Cortex of kidney (tissue), 1 donor: ENCODE results near the gene ASB3.
"Not testable (repeated sequence)": the region's sequence is repeated elsewhere in the genome, so short reads cannot be mapped to it uniquely, and the experiment has no call there.

Experiments
- DNase-seq: peaks from one replicate; lab custom pipeline; 2025; lab: John Stamatoyannopoulos, UW

Gene ASB3

DNA sequence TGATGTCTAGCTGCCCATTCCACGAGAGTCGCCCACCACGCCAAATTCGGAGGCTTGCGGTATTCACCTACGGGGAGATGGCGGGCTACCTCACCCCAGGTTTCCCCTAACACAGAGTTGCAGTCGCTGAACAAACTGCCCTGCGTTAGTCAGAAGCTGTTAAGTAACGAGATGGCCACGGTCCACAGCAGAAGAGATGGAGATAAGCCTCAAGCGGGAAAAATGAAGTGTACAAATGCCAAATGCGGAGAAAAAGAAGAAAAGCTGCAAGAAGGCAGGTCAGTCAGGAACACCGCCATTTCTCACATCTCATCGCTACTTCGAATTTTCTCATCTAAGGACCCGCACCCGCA lies 425 bp downstream of the ASB3 start:
- DNase-seq: no peak

DNA sequence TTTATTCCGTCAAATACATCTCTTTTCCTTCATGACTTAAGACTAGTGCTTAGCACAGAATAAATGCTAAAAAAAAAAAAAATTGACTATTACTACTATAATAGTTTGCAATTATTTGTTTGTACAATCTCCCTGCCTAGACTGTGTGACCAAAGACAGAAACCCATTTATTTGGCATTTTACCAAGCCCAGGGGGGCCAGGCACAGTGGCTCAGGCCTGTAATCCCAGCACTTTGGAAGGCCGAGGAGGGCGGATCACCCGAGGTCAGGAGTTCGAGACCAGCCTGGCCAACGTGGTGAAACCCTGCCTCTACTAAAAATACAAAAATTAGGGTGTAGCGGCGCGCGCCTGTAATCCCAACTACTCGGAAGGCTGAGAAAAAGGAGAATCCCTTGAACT lies 1.4 kb downstream of the ASB3 start:
- DNase-seq: no peak

DNA sequence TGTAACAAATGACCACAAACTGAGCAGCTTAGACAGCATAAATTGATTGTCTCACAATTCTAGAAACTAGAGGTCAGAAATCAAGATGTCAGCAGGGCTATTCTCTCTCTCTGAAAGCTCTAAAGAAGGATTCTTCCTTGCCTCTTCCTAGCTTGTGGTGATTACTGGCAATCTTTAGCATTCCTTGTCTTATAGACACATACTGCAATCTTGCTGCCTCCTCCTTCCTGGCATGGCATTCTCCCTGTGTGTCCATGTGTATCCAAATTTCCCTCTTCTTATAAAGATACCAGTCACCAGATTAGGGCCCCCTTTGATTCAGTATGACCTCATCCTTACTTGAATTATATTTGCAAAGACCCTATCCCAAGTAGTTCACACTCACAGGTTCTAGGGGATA lies 2.3 kb downstream of the ASB3 start:
- no peak for DNase-seq

DNA sequence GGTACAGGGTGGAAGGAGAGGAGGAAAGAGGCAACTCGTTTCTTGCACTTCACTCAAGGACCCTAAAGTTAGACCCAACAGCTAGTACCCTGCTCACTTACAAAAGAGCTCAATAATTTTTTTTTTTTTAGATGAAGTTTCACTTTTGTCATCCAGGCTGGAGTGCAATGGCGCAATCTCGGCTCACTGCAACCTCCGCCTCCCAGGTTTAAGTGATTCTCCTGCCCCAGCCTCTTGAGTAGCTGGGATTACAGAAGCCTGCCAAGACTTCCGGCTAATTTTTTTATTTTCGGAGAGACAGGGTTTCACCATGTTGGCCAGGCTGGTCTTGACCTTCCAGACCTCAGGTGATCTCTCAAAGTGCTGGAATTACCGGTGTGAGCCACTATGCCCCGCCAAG lies 4.1 kb downstream of the ASB3 start:
- no peak for DNase-seq

DNA sequence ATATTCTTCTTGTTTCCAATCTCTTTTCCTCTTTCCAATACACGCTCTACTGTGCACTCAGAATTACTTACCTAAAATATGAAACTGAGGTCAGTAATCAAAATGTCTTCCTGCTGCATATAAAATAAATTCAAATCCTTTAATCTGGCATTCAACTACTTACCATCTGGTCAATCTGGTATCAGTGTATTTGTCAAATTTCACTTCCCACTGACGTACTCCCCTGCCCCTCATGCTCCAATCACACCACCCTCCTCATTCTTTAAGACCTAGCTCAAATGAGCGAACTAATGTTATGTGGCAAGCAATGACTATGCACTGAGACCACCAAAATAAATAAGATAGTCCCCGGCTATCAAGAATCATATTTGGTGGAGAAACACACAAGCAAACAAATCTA lies 6.7 kb downstream of the ASB3 start:
- no peak for DNase-seq

DNA sequence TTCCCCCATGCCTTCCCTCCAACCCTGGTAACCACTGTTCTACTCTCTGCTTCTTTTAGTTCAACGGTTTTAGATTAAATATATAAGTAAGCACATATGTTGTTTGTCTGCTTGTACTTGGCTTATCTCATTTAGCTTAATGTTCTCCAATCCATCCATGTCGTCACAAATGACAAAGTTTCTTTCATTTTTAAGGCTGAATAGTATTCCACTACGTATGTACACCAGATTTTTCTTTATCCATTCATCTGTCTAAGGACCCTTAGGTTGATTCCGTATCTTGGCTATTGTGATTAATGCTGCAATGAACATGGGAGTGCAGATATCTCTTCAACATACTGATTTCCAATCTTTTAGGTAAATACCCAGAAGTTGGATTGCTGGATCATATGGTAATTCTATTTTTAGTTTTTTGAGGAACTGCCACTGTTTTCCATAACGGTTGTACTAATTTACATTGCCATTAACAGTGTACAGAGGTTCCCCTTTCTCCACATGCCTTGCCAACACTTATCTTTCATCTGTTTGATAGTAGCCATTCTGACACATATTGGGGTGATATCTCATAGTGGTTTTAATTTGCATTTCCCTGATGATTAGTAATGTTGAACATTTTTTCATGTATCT lies 8.1 kb downstream of the ASB3 start:
- DNase-seq: no peak

DNA sequence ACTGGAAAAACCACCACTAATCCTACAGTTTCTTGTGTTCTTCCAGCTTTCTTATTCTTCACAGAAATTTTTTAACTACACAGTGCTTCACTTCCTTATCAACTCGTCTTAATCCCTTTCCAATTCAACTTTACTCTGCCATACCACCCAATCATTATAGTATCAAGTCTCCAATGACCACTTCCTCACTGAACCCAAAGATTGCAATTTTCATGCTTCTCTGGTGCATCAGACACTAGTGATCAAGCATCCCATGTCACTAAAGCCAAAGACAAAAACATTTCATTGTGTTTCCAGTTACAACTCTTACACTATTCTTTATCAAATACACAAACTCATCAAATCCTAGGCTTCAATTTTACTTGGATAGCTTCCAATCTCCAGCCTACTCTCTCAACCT lies 9.6 kb downstream of the ASB3 start:
- DNase-seq: no peak

DNA sequence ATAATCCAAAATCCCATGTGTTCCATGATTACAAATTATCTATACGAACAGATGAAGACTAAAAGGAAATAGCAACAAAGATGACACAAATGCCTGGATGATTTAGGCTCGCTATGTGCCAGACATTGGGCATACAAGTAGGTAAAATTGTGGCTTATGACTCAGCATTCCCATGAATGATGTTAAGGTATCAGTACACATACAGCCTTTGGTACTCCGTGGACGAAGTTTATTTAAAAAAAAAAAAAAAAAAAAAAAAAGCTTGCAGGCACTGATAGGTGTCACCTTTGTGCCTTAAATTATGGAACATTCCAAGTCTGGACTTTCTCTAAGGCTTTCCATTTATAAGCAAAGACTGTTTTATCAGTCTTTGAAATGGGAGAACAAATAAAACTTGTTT lies 16.5 kb downstream of the ASB3 start:
- DNase-seq: no peak

DNA sequence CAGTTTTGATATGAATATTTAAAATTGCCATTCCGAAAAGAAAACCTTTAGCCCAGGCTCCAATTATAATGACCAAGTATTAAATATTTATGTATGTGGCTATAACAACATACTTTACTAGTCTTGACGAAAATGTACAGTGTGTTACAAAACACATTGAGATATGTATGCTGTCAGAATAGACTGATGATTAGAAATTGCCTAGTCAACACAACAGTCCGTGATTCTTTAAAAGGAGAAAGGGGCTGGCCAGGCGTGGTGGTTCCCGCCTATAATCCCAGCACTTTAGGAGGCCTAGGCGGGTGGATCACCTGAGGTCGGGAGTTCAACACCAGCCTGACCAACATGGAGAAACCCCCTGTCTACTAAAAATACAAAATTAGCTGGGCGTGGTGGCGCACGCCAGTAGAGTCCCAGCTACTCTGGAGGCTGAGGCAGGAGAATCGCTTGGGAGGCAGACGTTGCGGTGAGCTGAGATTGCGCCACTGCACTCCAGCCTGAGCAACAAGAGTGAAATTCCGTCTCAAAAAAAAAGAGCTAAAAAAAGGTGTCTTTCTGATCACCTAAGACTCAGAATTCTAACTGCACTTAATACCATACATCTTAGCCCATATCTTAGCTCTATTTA lies 17.3 kb downstream of the ASB3 start:
- DNase-seq: no peak

DNA sequence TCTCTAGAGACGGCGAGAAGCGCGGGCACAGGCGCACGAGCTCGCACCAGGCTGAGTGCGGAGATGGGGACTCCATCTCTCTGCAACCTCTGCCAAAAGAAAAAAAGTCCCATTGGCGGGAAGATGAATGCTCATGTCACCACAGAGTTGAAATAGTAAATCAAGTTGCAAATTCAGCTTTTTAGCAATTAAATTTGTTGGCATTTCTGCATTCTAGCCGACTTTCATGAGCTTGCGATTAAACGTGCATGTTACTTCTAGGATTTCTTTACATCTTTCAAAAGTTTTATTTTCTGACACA lies 18.6 kb downstream of the ASB3 start:
- no peak for DNase-seq

DNA sequence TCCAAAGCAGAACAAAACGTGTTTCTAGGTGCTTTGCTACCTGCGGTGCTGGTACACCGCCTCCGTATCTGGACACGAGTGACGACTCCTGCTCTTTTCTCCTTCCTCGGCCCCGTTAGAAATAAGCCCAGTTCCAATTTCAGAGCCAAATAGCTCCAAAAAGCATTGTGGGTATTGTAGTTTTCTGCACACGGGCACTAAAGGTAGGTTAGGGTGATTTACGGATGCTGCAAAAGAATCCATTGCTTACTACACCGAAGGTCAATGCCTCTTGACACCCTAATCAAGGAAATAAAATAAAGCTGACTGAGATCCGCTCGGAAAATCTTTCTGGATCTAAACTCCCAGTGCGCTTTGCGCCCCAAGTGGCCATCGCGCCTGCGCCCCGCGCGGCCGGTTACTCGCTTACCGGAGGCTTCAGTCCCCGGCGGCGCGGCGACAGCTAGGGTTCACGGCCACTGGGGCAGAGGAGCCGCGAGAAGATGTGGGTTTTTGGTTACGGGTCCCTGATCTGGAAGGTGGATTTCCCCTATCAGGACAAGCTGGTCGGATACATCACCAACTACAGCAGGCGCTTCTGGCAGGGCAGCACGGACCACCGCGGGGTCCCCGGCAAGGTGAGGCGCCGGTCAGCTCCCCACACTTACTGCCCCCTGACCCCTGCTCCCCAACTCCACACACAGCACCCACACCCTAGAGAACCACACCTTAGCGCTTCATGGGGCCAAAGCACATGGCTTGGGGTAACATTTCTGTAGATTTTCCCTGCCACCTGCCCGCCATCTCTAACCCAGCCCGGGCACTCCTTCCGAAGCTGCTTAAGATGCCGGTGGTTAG lies 19.1 kb downstream of the ASB3 start, which contains the start of gene CHAC2:
TSS of gene CHAC2 (plus strand) at position 400 of the 837 bp plus-strand sequence. CDS start at position 483, 83 bp downstream.
- peak; percentile 8 for DNase-seq

DNA sequence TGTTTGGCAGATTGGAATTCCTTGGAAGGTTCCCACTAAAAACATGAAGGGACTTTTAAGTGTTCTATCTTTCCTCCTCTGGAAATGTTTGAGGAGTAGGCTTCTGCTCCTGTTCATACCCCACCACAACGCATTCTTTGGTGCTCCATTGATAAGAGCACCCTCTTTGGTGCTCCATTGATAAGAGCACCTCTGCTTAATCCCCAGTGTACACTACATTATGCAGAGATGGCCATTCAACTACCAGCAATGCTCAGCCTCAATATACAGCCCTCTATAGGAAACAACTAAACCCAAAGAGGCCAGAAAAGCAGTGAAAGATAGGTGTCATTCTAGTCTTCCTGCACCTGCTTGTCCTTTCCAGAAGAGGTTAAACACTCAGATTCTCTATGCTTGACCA lies 21.0 kb downstream of the ASB3 start:
- DNase-seq: no peak

DNA sequence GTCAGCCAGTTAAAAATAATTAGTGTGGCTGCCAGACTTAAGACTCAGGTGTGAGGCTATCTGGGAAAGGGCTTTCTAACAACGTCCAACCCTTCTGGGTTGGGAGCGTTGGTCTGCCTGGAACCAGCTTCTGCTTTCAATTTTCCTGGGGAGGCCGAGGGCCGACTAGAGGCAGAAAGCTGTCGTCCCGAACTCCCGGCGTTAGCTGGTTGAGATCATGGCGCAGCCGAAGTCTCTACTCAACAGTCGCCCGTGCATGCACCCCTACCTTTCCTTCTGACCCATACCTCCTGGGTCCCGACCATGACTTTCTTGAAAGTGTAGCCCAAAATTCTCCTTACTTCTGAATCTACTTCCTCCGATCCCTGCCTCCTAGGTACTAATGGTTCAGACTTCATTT lies 29.5 kb downstream of the ASB3 start:
- DNase-seq: not testable (repeated sequence)

DNA sequence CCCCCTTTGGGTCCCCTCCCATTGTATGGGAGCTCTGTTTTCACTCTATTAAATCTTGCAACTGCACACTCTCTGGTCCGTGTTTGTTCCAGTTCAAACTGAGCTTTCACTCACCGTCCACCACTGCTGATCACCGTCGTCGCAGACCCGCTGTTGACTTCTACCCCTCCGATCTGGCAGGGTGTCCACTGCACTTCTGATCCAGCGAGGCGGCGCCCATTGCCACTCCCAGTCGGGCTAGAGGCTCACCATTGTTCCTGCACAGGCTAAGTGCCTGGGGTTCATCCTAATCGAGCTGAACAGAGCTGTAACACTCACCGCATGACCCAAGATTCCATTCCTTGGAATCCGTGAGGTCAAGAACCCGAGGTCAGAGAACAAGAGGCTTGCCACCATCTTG lies 30.1 kb downstream of the ASB3 start:
- DNase-seq: no peak

DNA sequence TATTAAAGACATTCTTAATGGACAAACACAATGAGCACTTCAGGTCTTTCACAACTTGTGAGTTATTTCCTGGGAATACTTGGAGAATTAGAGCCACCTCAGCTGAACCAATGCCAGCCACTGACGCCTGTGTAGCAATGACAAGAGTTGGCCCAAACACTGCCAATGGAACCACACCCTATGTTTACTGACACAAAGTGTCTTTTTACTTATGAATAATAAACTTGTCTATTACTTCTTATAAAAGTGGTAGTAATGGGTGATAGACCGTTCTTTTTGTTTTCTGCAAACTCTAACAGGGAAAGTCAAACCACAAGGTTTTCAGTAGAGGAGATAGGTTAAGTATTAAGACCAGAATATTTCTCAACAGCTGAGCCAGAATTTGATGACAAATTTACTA lies 31.6 kb downstream of the ASB3 start:
- no peak for DNase-seq

DNA sequence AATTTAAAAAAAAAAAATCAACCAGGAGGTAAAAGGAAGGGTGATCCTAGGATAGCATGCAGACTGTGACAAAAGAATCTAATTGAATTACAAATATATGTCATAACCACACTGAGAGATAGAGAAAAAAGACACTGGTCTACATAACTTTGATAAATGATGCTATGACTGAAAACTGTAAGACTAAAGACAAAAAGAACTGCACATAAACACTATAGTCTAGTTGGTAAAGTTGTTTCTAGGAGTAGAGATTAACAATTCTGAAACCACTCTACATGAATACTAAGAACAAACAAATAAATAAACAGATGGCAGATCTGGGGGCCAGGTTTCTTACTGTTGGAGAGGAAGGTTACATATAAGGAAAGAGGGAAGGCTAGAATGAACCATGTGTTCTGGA lies 33.7 kb downstream of the ASB3 start:
- DNase-seq: no peak

DNA sequence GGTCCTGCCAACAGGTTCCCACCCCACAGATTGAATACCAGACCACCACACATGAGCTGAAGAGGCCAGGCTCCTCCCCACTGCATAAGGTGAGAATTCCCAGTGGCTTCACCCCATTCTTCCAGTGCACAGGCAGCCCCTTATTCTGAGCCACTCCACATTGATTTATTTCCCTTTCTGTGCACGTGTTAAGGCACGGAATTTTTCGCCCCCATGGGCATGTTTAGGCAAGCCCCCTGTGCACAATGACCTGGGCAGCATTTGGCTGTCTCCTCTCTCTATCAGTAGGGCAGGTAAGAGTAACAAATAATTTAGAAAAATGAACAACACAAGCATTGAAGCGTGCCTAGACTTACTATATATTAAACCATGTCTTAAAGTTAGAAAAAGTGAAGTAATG lies 34.4 kb downstream of the ASB3 start:
- DNase-seq: no peak

DNA sequence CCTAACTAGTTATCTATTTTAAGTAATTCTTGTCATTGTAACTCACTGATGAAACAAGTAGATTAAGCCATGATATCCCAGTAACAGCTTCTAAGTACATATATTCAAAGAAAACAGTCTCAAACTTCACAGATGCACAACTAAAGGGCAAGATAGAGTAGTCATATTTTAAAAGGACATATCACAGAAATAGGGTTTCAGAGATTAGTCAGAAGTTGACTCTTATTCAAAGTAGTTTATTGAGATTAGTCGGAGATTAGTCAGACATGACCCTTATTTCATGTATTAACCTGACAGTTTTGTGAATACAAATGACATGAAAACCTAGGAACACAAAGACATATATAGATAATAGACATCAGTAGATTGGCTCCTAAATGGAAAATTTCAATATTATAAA lies 35.0 kb downstream of the ASB3 start:
- DNase-seq: no peak

DNA sequence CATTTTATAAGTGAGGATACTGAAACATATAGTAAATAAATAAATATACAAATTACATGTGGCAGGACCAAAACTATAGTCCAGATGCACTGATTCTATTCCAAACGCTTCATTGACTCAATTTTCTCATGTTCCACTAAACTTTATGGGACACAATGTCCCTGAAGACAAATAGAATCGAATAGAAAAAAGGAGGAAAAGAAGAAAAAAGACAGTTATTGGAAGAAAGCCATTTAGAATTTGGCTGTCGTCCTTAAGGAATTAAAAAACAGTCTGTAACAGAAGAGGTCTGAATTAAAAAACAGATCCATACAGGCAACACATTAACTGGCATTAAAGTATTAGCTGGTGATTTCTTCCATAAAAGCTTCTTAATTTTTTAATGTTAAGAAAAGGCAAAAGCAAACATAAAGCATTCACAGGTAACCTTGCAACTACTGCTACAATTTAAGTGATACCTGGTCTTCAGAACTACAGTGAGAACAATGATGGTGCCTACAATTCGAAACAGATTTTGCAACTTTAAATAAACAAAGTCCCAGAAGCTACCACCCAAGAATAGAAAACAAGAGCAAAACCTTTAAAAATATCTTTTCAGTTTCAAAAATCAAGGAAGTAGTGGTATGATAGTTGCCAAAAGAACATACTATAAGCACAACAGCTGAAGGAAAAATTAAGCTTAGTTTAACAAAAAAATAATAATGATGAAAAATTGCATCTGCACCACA lies 36.5 kb downstream of the ASB3 start:
- DNase-seq: no peak

DNA sequence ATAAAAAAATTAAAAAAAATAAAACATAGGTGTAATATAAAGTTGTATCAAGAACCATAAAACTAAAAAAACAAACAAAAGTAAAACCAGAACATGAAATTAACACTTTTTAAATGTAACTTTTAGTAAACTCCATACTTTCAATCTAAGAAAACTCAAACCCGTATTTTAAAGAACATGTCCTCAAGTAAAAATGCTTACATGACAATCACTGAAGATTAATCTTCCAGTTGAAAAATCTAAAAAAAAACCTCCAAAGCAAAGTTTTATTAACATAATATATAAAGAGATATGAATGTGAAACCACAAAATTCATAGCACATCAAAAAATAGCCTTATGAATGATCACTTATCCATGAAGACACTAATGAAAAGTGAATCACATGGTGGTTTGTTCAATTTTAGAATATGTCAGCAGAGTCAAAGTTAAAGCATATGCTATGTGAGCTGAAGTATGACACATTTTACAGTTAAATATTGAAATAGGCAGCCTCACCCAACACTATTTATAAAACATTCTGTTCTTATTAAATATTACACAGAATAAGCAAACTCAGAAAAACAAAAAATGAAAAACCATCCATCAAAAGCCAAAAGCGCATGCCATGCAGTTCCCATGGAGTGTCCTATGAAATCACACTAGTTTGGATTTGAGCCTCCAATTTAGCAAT lies 42.2 kb downstream of the ASB3 start:
- no peak for DNase-seq

DNA sequence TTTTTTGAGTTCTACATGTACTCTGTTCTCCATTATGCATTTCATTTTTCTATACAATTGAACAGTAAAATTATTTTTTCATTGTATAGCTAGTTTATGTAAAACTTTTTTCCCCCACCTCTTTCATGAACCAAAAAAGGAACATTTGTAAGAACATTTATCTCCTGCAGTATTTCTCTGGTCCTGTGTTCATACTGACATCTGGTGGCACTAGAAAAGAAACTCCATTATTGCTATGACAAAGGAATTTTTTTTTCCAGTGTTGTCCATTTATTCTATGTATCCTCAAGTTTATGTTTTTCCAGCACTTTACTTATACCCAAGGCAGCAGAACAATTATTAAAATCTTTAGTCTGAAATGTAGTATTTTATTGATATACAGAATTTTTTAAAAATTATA lies 46.6 kb downstream of the ASB3 start:
- DNase-seq: no peak

DNA sequence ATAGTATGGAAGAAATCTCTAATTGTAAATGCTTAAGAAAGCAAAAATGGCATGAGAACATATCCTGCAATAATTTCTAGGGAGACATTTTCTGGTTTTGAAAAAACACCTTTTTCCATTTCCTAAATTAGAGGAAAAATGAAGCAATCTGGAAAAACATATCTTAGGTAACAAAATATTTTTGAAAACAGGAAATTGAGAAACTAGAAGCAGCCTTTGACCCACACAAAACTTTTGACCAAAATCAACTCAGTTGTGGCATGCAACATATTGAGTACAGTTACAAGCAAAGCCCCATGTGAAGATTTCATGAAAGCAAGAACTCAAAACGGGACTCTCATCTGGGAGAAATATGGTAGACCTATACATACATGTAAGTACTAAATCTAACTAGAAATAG lies 47.7 kb downstream of the ASB3 start:
- no peak for DNase-seq
